A549 (cell line): ENCODE data around the gene CHRNA1. TPM values are rescaled to one million over a fixed set of nuclear protein-coding genes. Genes with fewer than 3 reads are reported as not detected.

Experiments used
- ATAC-seq, 2 experiments: fragments of 200-7000 bp in 1 of 2; fragments of >200 bp in 1 of 2; cut with Nextera tagmentation in 1 of 2; cut with Tn5 transposase in 1 of 2; 3 replicates each; pipeline versions ENCODE4 v1.8.0 to v1.9.1; 2018 to 2020; ENCODE audit warnings: mild to moderate bottlenecking in 1 of 2, moderate library complexity in 1 of 2
- CTCF ChIA-PET: fragments of 300-600 bp; sonication (Branson Sonifier 250); formaldehyde crosslinking; extraction: SDS; loops from one replicate; lab custom pipeline; 2021; ENCODE audit warnings: antibody characterized with exemption, inconsistent platforms; lab: Yijun Ruan, JAX
- POLR2A ChIA-PET: fragments of 350-600 bp; formaldehyde crosslinking; extraction: SDS; loops from one replicate; lab custom pipeline; 2021; ENCODE audit warnings: antibody characterized with exemption, inconsistent platforms; lab: Yijun Ruan, JAX
- DNase-seq, 2 experiments: peaks; one replicate each; pipeline versions ENCODE4 v3.0.0 to v3.0.0-alpha.2; 2011 to 2016; ENCODE audit warnings: low read depth in 1 of 2, low spot score in 1 of 2
- FAIRE-seq: peaks from 2 replicates; lab custom pipeline; 2011; peaks lifted over from hg19 to GRCh38; lab: Jason Lieb, UNC
- H3K27ac ChIP-seq, 2 experiments: fragments of >200 bp; sonication (Bioruptor Twin); formaldehyde crosslinking; 3 replicates each; pipeline ENCODE4 v1.5.1; 2016 to 2017
- H3K4me1 ChIP-seq: fragments of >200 bp; sonication (Bioruptor Twin); formaldehyde crosslinking; 3 replicates; pipeline ENCODE4 v1.6.1; 2016
- H3K4me2 ChIP-seq: fragments of >200 bp; sonication (Bioruptor Twin); formaldehyde crosslinking; 3 replicates; pipeline ENCODE4 v1.6.1; 2016
- H3K4me3 ChIP-seq: fragments of >200 bp; sonication (Bioruptor Twin); formaldehyde crosslinking; 3 replicates; pipeline ENCODE4 v1.5.1; 2016
- H3K9me3 ChIP-seq: fragments of >200 bp; sonication (Bioruptor Twin); formaldehyde crosslinking; 3 replicates; pipeline ENCODE4 v1.6.1; 2016
- BHLHE40 ChIP-seq: IDR thresholded peaks from 2 replicates; pipeline ENCODE4 v1.6.1; 2012; ENCODE audit warnings: low read depth, low read length, inconsistent platforms
- CEBPB ChIP-seq, 2 experiments: fragments of >200 bp in 1 of 2; sonication (Bioruptor Twin) in 1 of 2; formaldehyde crosslinking in 1 of 2; IDR thresholded peaks; 2 replicates each; pipeline ENCODE4 v1.6.1; 2012 to 2016
- EHF ChIP-seq: fragments of 250-450 bp; sonication (Bioruptor Pico); IDR thresholded peaks from 2 replicates; pipeline ENCODE4 v1.5.0; 2020; ENCODE audit warnings: mild to moderate bottlenecking
- EHMT2 ChIP-seq: fragments of 200-600 bp; sonication (generic); IDR thresholded peaks from 2 replicates; pipeline ENCODE4 v1.6.1; 2016; ENCODE audit warnings: antibody characterized with exemption, low read depth, mild to moderate bottlenecking, moderate library complexity
- GATA3 ChIP-seq: IDR thresholded peaks from 2 replicates; pipeline ENCODE4 v1.6.1; 2012; ENCODE audit warnings: borderline replicate concordance
- HDAC2 ChIP-seq: fragments of 200-600 bp; sonication (generic); IDR thresholded peaks from 2 replicates; pipeline ENCODE4 v1.6.1; 2016
- HEYL ChIP-seq: fragments of 250-450 bp; sonication (Bioruptor Pico); IDR thresholded peaks from 2 replicates; pipeline ENCODE4 v1.8.0; 2021; ENCODE audit warnings: mild to moderate bottlenecking, moderate library complexity
- HOXB13 ChIP-seq: fragments of 250-450 bp; sonication (Bioruptor Pico); IDR thresholded peaks from 2 replicates; pipeline ENCODE4 v1.5.0; 2020; ENCODE audit warnings: low read depth, mild to moderate bottlenecking, moderate library complexity
- HOXB5 ChIP-seq: fragments of 250-450 bp; sonication (Bioruptor Pico); IDR thresholded peaks from 2 replicates; pipeline ENCODE4 v1.5.0; 2020; ENCODE audit warnings: mild to moderate bottlenecking, moderate library complexity
- JUNB ChIP-seq: fragments of >200 bp; sonication (Bioruptor Twin); formaldehyde crosslinking; IDR thresholded peaks from 2 replicates; pipeline ENCODE4 v1.6.1; 2016
- KDM1A ChIP-seq: fragments of 200-600 bp; sonication (generic); IDR thresholded peaks from 2 replicates; pipeline ENCODE4 v1.6.1; 2016; ENCODE audit warnings: low read depth, mild to moderate bottlenecking
- MYC ChIP-seq: IDR thresholded peaks from 2 replicates; pipeline ENCODE4 v1.6.1; 2012; ENCODE audit warnings: mild to moderate bottlenecking, inconsistent platforms, low read length, improper control_type of control experiment, borderline replicate concordance
- NFE2L2 ChIP-seq: fragments of 150-350 bp; conservative IDR thresholded peaks from 2 replicates; pipeline ENCODE4 v1.6.1; 2014; ENCODE audit warnings: low read length
- NPAS2 ChIP-seq: fragments of 250-450 bp; sonication (Bioruptor Pico); IDR thresholded peaks from 2 replicates; pipeline ENCODE4 v1.8.0; 2022; ENCODE audit warnings: mild to moderate bottlenecking, moderate library complexity, borderline replicate concordance
- POLR2AphosphoS2 ChIP-seq: conservative IDR thresholded peaks from 2 replicates; pipeline ENCODE4 v1.6.1; 2012; ENCODE audit warnings: low read length, improper control_type of control experiment, inconsistent platforms
- RAD21 ChIP-seq, 2 experiments: fragments of >200 bp in 1 of 2; sonication (Bioruptor Twin) in 1 of 2; formaldehyde crosslinking in 1 of 2; IDR thresholded peaks in 1 of 2; conservative IDR thresholded peaks in 1 of 2; 2 replicates in 1 of 2; 3 replicates in 1 of 2; pipeline ENCODE4 v1.6.1; 2012 to 2018; ENCODE audit warnings: inconsistent platforms in 1 of 2
- RARB ChIP-seq: fragments of 250-450 bp; sonication (Bioruptor Pico); IDR thresholded peaks from 2 replicates; pipeline ENCODE4 v1.8.0; 2021; ENCODE audit warnings: mild to moderate bottlenecking, moderate library complexity
- RNF2 ChIP-seq: fragments of 200-600 bp; sonication (generic); IDR thresholded peaks from 2 replicates; pipeline ENCODE4 v1.6.1; 2016; ENCODE audit warnings: low read depth, mild to moderate bottlenecking, antibody characterized with exemption, moderate library complexity, borderline replicate concordance
- TFCP2L1 ChIP-seq: fragments of 250-450 bp; sonication (Bioruptor Pico); IDR thresholded peaks from 2 replicates; pipeline ENCODE4 v1.5.0; 2021; ENCODE audit warnings: mild to moderate bottlenecking
- WGBS: methylation state at CpG from one replicate; pipeline ENCODE4 v1.1.6; 2017; ENCODE audit errors: missing lambda C conversion rate; 5-methylcytosine and 5-hydroxymethylcytosine counted together
- polyA plus RNA-seq, 4 experiments: library from polyadenylated mRNA; depleted of rRNA in 3 of 4; stranded (reverse); fragments of >200 nt; fragmentation: RNase III in 1 of 4; extraction: RNeasy Plus Mini Kit Qiagen cat#74134 plus additional on column Dnase treatment in 1 of 4; gene quantifications; 2 replicates in 3 of 4; 3 replicates in 1 of 4; pipeline ENCODE4 v1.2.3, GENCODE V29; 2011 to 2017
- TF ChIP-seq, protein P1 (sequence below): fragments of 150-350 bp; IDR thresholded peaks from 2 replicates; pipeline ENCODE4 v1.6.1; 2014; ENCODE audit warnings: low read depth, mild to moderate bottlenecking, low read length
- TF ChIP-seq, protein P2 (sequence below): fragments of 250-450 bp; sonication (Bioruptor Pico); IDR thresholded peaks from 2 replicates; pipeline ENCODE4 v1.5.0; 2020; ENCODE audit warnings: low read depth, mild to moderate bottlenecking, moderate library complexity
- TF ChIP-seq, protein P3 (sequence below): IDR thresholded peaks from 2 replicates; pipeline ENCODE4 v1.6.1; 2012
- TF ChIP-seq, protein P4 (sequence below): fragments of 250-450 bp; sonication (Bioruptor Pico); IDR thresholded peaks from 2 replicates; pipeline ENCODE4 v1.5.0; 2021; ENCODE audit warnings: mild to moderate bottlenecking, moderate library complexity, borderline replicate concordance
- TF ChIP-seq, protein P5 (sequence below): fragments of 200-600 bp; sonication (generic); IDR thresholded peaks from 2 replicates; pipeline ENCODE4 v1.6.1; 2016; ENCODE audit warnings: antibody characterized with exemption, mild to moderate bottlenecking, moderate library complexity

Gene CHRNA1
- polyA plus RNA-seq, 2 of the 4 experiments (the other 2 are of a cell fraction), result not detected

DNA sequence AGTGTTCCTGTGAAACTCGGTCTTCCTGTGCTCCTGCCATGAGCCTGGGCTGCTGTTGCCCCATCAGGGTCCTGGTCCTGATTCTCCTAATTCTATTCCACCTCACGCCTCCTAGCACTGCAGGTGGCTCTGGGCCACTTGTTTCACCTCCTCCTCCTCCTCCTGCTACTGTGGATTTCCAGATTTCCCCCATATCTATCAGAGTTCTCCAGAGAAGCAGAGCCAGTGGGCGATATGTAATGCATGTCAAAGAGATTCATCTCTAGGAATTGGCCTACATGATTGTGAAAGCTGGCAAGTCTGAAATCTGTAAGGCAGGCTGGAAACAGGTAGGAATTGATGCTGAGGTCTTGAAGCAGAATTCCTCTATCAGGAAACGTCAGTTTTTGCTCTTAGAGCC is 45.3 kb downstream of the CHRNA1 start:
- WGBS, result 30% methylated on average over 4 of the region's 4 CpGs
- Histone ChIP-seq H3K27ac (no peak overlapping the region), H3K4me3 (no peak overlapping the region), H3K4me1 (no peaks in the 10 kb centered on the region), H3K9me3 (no peaks in the 10 kb centered on the region), H3K4me2 (no peak overlapping the region)
- CTCF ChIA-PET, result interaction anchor here (0.6 to 1.8 kb wide), 6 partner anchors 9 to 1912 kb away, joined by 3 to 5 read pairs (median 4); no protein-coding TSS in a partner anchor
- DNase-seq, result no peak
- POLR2A ChIA-PET, result no interaction called here
- TF ChIP-seq, protein P1, sequence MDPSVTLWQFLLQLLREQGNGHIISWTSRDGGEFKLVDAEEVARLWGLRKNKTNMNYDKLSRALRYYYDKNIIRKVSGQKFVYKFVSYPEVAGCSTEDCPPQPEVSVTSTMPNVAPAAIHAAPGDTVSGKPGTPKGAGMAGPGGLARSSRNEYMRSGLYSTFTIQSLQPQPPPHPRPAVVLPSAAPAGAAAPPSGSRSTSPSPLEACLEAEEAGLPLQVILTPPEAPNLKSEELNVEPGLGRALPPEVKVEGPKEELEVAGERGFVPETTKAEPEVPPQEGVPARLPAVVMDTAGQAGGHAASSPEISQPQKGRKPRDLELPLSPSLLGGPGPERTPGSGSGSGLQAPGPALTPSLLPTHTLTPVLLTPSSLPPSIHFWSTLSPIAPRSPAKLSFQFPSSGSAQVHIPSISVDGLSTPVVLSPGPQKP, result no peak
- TF ChIP-seq MYC (no peak), RAD21 (conservative IDR thresholded peaks at IDR 0.05 in 1 of 2, IDR thresholded peaks at IDR 0.05 in 1 of 2) (no peak), JUNB (no peak), HOXB5 (no peak), NPAS2 (CRISPR knock-in tag) (no peak), NFE2L2 (no peak), EHMT2 (no peak), TFCP2L1 (CRISPR knock-in tag) (no peak), POLR2AphosphoS2 (no peak), KDM1A (no peak), EHF (CRISPR knock-in tag) (no peak), RNF2 (no peak), HOXB13 (no peak), HDAC2 (no peak)
- TF ChIP-seq, protein P2, sequence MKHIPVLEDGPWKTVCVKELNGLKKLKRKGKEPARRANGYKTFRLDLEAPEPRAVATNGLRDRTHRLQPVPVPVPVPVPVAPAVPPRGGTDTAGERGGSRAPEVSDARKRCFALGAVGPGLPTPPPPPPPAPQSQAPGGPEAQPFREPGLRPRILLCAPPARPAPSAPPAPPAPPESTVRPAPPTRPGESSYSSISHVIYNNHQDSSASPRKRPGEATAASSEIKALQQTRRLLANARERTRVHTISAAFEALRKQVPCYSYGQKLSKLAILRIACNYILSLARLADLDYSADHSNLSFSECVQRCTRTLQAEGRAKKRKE (CRISPR knock-in tag), result no peak
- TF ChIP-seq, protein P3, sequence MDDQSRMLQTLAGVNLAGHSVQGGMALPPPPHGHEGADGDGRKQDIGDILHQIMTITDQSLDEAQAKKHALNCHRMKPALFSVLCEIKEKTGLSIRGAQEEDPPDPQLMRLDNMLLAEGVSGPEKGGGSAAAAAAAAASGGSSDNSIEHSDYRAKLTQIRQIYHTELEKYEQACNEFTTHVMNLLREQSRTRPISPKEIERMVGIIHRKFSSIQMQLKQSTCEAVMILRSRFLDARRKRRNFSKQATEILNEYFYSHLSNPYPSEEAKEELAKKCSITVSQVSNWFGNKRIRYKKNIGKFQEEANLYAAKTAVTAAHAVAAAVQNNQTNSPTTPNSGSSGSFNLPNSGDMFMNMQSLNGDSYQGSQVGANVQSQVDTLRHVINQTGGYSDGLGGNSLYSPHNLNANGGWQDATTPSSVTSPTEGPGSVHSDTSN, result no peak
- TF ChIP-seq, protein P4, sequence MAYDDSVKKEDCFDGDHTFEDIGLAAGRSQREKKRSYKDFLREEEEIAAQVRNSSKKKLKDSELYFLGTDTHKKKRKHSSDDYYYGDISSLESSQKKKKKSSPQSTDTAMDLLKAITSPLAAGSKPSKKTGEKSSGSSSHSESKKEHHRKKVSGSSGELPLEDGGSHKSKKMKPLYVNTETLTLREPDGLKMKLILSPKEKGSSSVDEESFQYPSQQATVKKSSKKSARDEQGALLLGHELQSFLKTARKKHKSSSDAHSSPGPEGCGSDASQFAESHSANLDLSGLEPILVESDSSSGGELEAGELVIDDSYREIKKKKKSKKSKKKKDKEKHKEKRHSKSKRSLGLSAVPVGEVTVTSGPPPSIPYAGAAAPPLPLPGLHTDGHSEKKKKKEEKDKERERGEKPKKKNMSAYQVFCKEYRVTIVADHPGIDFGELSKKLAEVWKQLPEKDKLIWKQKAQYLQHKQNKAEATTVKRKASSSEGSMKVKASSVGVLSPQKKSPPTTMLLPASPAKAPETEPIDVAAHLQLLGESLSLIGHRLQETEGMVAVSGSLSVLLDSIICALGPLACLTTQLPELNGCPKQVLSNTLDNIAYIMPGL (CRISPR knock-in tag), result no peak
- ATAC-seq, result no peak
- no peak for FAIRE-seq

DNA sequence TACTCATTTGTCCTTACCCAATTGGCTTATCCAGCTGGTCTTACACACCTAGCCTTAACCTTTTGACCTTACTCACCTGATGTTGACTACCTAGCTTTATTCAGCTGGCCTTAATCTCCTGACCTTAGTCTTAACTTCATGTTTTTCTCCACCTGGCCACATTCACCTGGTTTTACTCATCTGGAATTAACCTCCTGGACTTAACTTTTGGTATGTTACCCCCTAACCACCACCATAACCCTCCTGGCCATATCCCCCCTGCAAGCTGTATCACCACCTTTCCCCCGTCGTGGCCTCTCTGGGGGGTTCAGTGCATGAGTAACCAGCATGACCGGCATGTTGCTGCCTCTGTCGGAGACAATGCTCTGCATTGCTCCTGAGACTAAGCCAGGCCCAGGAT is 45.7 kb downstream of the CHRNA1 start:
- FAIRE-seq (no peak), ATAC-seq (no peak), DNase-seq (no peak)
- Histone ChIP-seq H3K4me3 (no peak overlapping the region), H3K4me1 (no peaks in the 10 kb centered on the region), H3K9me3 (no peaks in the 10 kb centered on the region), H3K27ac (no peak overlapping the region), H3K4me2 (no peak overlapping the region)
- WGBS, result 91% methylated on average over 4 of the region's 4 CpGs
- TF ChIP-seq GATA3, result no peak
- TF ChIP-seq HEYL (CRISPR knock-in tag), result no peak
- TF ChIP-seq, protein P5, sequence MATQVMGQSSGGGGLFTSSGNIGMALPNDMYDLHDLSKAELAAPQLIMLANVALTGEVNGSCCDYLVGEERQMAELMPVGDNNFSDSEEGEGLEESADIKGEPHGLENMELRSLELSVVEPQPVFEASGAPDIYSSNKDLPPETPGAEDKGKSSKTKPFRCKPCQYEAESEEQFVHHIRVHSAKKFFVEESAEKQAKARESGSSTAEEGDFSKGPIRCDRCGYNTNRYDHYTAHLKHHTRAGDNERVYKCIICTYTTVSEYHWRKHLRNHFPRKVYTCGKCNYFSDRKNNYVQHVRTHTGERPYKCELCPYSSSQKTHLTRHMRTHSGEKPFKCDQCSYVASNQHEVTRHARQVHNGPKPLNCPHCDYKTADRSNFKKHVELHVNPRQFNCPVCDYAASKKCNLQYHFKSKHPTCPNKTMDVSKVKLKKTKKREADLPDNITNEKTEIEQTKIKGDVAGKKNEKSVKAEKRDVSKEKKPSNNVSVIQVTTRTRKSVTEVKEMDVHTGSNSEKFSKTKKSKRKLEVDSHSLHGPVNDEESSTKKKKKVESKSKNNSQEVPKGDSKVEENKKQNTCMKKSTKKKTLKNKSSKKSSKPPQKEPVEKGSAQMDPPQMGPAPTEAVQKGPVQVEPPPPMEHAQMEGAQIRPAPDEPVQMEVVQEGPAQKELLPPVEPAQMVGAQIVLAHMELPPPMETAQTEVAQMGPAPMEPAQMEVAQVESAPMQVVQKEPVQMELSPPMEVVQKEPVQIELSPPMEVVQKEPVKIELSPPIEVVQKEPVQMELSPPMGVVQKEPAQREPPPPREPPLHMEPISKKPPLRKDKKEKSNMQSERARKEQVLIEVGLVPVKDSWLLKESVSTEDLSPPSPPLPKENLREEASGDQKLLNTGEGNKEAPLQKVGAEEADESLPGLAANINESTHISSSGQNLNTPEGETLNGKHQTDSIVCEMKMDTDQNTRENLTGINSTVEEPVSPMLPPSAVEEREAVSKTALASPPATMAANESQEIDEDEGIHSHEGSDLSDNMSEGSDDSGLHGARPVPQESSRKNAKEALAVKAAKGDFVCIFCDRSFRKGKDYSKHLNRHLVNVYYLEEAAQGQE, result no peak
- TF ChIP-seq HOXB5, result no peak
- TF ChIP-seq, protein P2 (CRISPR knock-in tag), result no peak
- TF ChIP-seq HDAC2, result no peak
- no peak for TF ChIP-seq BHLHE40
- no peak for TF ChIP-seq RNF2
- no peak for TF ChIP-seq RARB (CRISPR knock-in tag)
- no peak for TF ChIP-seq CEBPB (IDR thresholded peaks at IDR 0.05)
- ChIA-PET CTCF (interaction anchor here (1.3 to 2.1 kb wide), 4 partner anchors 11 to 53 kb away, joined by 4 to 7 read pairs (median 5); no protein-coding TSS in a partner anchor), POLR2A (no interaction called here)
